ENCODE measurements around the gene ZFP69B.

The ZFP69B gene

DNA sequence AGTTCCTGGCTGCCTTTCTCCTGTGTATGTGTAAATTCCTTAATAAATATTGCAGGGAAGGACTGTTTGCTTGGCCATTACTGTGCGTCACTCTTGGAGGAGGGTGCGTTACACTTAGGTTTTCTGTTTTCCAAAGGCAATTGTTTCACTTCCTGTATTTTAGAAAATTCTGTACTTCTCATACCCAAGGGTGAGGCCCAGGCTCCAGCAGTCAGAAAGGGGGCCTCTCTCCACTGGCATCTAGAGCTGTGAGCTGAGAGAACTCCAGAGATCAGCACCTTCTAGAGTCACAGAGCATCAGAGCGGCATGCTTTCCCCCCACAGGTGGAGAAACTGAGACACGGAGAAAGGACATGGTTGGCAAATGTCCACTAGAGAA is 27.0 kb upstream of the ZFP69B start:
- H3K4me1 ChIP-seq: no peaks in the 10 kb centered on the region
- TF ChIP-seq, protein P1, sequence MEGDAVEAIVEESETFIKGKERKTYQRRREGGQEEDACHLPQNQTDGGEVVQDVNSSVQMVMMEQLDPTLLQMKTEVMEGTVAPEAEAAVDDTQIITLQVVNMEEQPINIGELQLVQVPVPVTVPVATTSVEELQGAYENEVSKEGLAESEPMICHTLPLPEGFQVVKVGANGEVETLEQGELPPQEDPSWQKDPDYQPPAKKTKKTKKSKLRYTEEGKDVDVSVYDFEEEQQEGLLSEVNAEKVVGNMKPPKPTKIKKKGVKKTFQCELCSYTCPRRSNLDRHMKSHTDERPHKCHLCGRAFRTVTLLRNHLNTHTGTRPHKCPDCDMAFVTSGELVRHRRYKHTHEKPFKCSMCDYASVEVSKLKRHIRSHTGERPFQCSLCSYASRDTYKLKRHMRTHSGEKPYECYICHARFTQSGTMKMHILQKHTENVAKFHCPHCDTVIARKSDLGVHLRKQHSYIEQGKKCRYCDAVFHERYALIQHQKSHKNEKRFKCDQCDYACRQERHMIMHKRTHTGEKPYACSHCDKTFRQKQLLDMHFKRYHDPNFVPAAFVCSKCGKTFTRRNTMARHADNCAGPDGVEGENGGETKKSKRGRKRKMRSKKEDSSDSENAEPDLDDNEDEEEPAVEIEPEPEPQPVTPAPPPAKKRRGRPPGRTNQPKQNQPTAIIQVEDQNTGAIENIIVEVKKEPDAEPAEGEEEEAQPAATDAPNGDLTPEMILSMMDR (IDR thresholded peaks at IDR 0.05): no peak
- no peak overlapping the region for H3K4me3 ChIP-seq (ENCODE audit: low read depth, low read length)
- H3K27me3 ChIP-seq (ENCODE audit: control insufficient read depth, insufficient read depth, low read length): no peaks in the 10 kb centered on the region
- no peaks in the 10 kb centered on the region for H3K79me2 ChIP-seq
- no peak overlapping the region for H3K27ac ChIP-seq
- no peaks in the 10 kb centered on the region for H3K36me3 ChIP-seq (ENCODE audit: control insufficient read depth, insufficient read depth, low read length)
- no peaks in the 10 kb centered on the region for H3K9me3 ChIP-seq (ENCODE audit: control insufficient read depth, low read length)
- H3K4me2 ChIP-seq (ENCODE audit: low read length): no peak overlapping the region
- H2AFZ ChIP-seq: no peak overlapping the region
- no peak overlapping the region for H3K9ac ChIP-seq

DNA sequence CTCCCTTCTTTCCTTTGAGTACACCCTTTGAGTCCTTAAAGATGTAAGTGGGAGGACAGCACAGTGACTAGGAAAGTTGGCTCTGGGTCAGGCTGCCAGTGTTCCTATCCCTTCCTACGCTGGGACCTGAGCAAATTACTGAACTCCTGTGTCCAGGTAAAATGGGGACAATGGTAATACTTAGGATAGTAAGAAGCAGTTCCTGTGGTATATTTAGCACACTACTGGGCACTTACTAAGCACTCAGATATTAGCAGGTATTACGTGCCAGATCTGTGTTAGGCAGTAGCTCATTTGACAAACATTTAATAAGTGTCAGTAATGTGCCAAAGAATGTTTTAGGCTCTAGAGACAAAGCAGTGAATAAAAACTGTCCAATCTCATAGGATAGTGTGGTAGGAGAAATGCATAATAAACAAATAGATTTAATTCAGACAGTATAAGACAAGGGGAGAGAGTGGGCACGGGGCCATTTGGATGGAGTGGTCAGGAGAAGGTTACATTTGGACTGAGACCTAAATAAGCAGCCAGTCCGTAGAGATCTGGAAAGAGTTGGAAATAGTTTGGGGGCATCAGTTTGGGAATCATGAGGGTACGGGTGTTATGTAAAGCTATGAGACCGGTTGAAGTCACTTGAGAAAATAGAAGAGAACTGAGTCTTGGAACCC is 26.2 kb upstream of the ZFP69B start:
- H3K36me3 ChIP-seq (ENCODE audit: control insufficient read depth, insufficient read depth, low read length): no peaks in the 10 kb centered on the region
- no peaks in the 10 kb centered on the region for H3K4me1 ChIP-seq
- H3K27me3 ChIP-seq (ENCODE audit: control insufficient read depth, insufficient read depth, low read length): no peaks in the 10 kb centered on the region
- TF ChIP-seq, protein P1 (IDR thresholded peaks at IDR 0.05): no peak
- H3K79me2 ChIP-seq: no peaks in the 10 kb centered on the region
- no peak overlapping the region for H2AFZ ChIP-seq
- no peak overlapping the region for H3K4me3 ChIP-seq (ENCODE audit: low read depth, low read length)
- H3K9me3 ChIP-seq (ENCODE audit: control insufficient read depth, low read length): no peaks in the 10 kb centered on the region
- no peak overlapping the region for H3K9ac ChIP-seq
- no peak overlapping the region for H3K4me2 ChIP-seq (ENCODE audit: low read length)
- no peak overlapping the region for H3K27ac ChIP-seq

GRCh38 chr1:40425198-40425597 is 25.1 kb upstream of the ZFP69B start:
- Histone ChIP-seq H3K9ac (no peak overlapping the region), H3K27ac (no peak overlapping the region), H3K4me1 (no peaks in the 10 kb centered on the region), H3K79me2 (no peaks in the 10 kb centered on the region), H3K9me3 (ENCODE audit: control insufficient read depth, low read length) (no peaks in the 10 kb centered on the region), H3K4me3 (ENCODE audit: low read depth, low read length) (no peak overlapping the region), H3K4me2 (ENCODE audit: low read length) (no peak overlapping the region), H3K27me3 (ENCODE audit: control insufficient read depth, insufficient read depth, low read length) (no peaks in the 10 kb centered on the region), H3K36me3 (ENCODE audit: control insufficient read depth, insufficient read depth, low read length) (no peaks in the 10 kb centered on the region), H2AFZ (no peak overlapping the region)
- TF ChIP-seq, protein P1 (IDR thresholded peaks at IDR 0.05): no peak

- no peak overlapping the region for H3K4me2 ChIP-seq (ENCODE audit: low read length)
- TF ChIP-seq, protein P1 (IDR thresholded peaks at IDR 0.05): no peak
- H3K36me3 ChIP-seq (ENCODE audit: control insufficient read depth, insufficient read depth, low read length): no peaks in the 10 kb centered on the region
- no peak overlapping the region for H3K4me3 ChIP-seq (ENCODE audit: low read depth, low read length)
- no peak overlapping the region for H3K9ac ChIP-seq
- no peaks in the 10 kb centered on the region for H3K4me1 ChIP-seq
- no peak overlapping the region for H3K27ac ChIP-seq
- H3K9me3 ChIP-seq (ENCODE audit: control insufficient read depth, low read length): no peaks in the 10 kb centered on the region
- H2AFZ ChIP-seq: no peak overlapping the region
- no peaks in the 10 kb centered on the region for H3K79me2 ChIP-seq
- no peaks in the 10 kb centered on the region for H3K27me3 ChIP-seq (ENCODE audit: control insufficient read depth, insufficient read depth, low read length)
Measured at GRCh38 chr1:40431385-40431784, 18.9 kb upstream of the ZFP69B start.
